IMR-90 (cell line): ENCODE results near the gene LYPD5. TPM values are rescaled to one million over a fixed set of nuclear protein-coding genes. Genes with fewer than 3 reads are reported as not detected.

ENCODE experiments used
- ATAC-seq: fragments of 200-7000 bp; cut with Tn5 transposase; 2 replicates; pipeline ENCODE4 v1.9.1; 2020; ENCODE audit warnings: low read depth, mild to moderate bottlenecking, moderate library complexity
- BruUV-seq: library from RNA; stranded (reverse); fragments of 400-500 nt; replicated peaks from 2 replicates; lab custom pipeline; 2021; lab: Mats Ljungman, UMichigan
- CTCF ChIA-PET: fragments of 300-600 bp; formaldehyde crosslinking; extraction: SDS; loops from one replicate; lab custom pipeline; 2021; ENCODE audit warnings: antibody characterized with exemption; lab: Yijun Ruan, JAX
- POLR2A ChIA-PET: fragments of 300-600 bp; sonication (Branson Sonifier 250); formaldehyde crosslinking; loops from one replicate; lab custom pipeline; 2022; ENCODE audit warnings: antibody characterized with exemption; ENCODE audit not compliant: unreplicated experiment; lab: Charles Lee
- DNase-seq: peaks from one replicate; pipeline ENCODE4 v3.0.0; 2013
- H2AFZ ChIP-seq: replicated peaks from 2 replicates; pipeline ENCODE3; 2013; ENCODE audit warnings: low read length, mild to moderate bottlenecking; ENCODE audit not compliant: poor library complexity
- H2AK5ac ChIP-seq: 2 replicates; pipeline ENCODE4 v1.6.1; 2013; ENCODE audit warnings: low read depth, low read length, inconsistent platforms
- H2AK9ac ChIP-seq: replicated peaks from 2 replicates; pipeline ENCODE3; 2013; ENCODE audit warnings: mild to moderate bottlenecking, low read depth, low read length, moderate library complexity; ENCODE audit not compliant: poor library complexity
- H2BK120ac ChIP-seq: 2 replicates; pipeline ENCODE4 v1.6.1; 2013; ENCODE audit warnings: low read depth, low read length, inconsistent platforms
- H2BK15ac ChIP-seq: 3 replicates; pipeline ENCODE4 v1.6.1; 2013; ENCODE audit warnings: low read depth, low read length, inconsistent platforms
- H2BK20ac ChIP-seq: 2 replicates; pipeline ENCODE4 v1.6.1; 2013; ENCODE audit warnings: low read depth, mild to moderate bottlenecking, inconsistent platforms, low read length, moderate library complexity
- H2BK5ac ChIP-seq: 2 replicates; pipeline ENCODE4 v1.6.1; 2013; ENCODE audit warnings: mild to moderate bottlenecking, low read depth, low read length, inconsistent platforms; ENCODE audit not compliant: poor library complexity, severe bottlenecking
- H3K14ac ChIP-seq: replicated peaks from 2 replicates; pipeline ENCODE4 v1.6.1; 2013; ENCODE audit warnings: low read depth, low read length, inconsistent platforms
- H3K18ac ChIP-seq: 2 replicates; pipeline ENCODE4 v1.6.1; 2013; ENCODE audit warnings: low read depth, low read length, control low read depth
- H3K23ac ChIP-seq: 2 replicates; pipeline ENCODE4 v1.6.1; 2013; ENCODE audit warnings: low read depth, low read length, inconsistent platforms
- H3K27ac ChIP-seq: 2 replicates; pipeline ENCODE4 v1.5.1; 2013; ENCODE audit warnings: mild to moderate bottlenecking, control low read depth, low read length; ENCODE audit not compliant: insufficient read depth
- H3K27me3 ChIP-seq: 2 replicates; pipeline ENCODE4 v1.6.1; 2013; ENCODE audit warnings: low read length; ENCODE audit not compliant: control insufficient read depth, insufficient read depth
- H3K36me3 ChIP-seq: 2 replicates; pipeline ENCODE4 v1.6.1; 2013; ENCODE audit warnings: low read length, mixed read lengths; ENCODE audit not compliant: control insufficient read depth, insufficient read depth
- H3K4ac ChIP-seq: 2 replicates; pipeline ENCODE4 v1.6.1; 2013; ENCODE audit warnings: low read depth, low read length, inconsistent platforms
- H3K4me1 ChIP-seq: 2 replicates; pipeline ENCODE4 v1.6.1; 2013; ENCODE audit warnings: low read length, mixed read lengths; ENCODE audit not compliant: control insufficient read depth, insufficient read depth
- H3K4me2 ChIP-seq: 2 replicates; pipeline ENCODE4 v1.6.1; 2013; ENCODE audit warnings: low read depth, mild to moderate bottlenecking, control low read depth, low read length, moderate library complexity
- H3K4me3 ChIP-seq: 2 replicates; pipeline ENCODE4 v1.5.1; 2013; ENCODE audit warnings: low read depth, mild to moderate bottlenecking, control low read depth, low read length, moderate library complexity; ENCODE audit not compliant: insufficient read depth
- H3K56ac ChIP-seq: 2 replicates; pipeline ENCODE4 v1.6.1; 2013; ENCODE audit warnings: low read length, inconsistent platforms; ENCODE audit not compliant: insufficient read depth; ENCODE audit errors: extremely low read depth
- H3K79me1 ChIP-seq, 2 experiments: 2 replicates each; pipeline ENCODE4 v1.6.1; 2013; ENCODE audit warnings: low read length in 2 of 2, inconsistent platforms in 1 of 2, low read depth in 1 of 2
- H3K9ac ChIP-seq: 2 replicates; pipeline ENCODE4 v1.6.1; 2013; ENCODE audit warnings: low read depth, low read length, control low read depth
- H3K9me1 ChIP-seq: 2 replicates; pipeline ENCODE4 v1.6.1; 2013; ENCODE audit warnings: low read length, inconsistent platforms; ENCODE audit not compliant: insufficient read depth
- H3K9me3 ChIP-seq: 2 replicates; pipeline ENCODE4 v1.6.1; 2013; ENCODE audit warnings: low read length; ENCODE audit not compliant: control insufficient read depth, insufficient read depth
- H4K20me1 ChIP-seq: 2 replicates; pipeline ENCODE4 v1.6.1; 2013; ENCODE audit warnings: low read length, inconsistent platforms; ENCODE audit not compliant: insufficient read depth
- H4K5ac ChIP-seq: 2 replicates; pipeline ENCODE4 v1.6.1; 2013; ENCODE audit warnings: mild to moderate bottlenecking, low read depth, low read length, control low read depth
- H4K8ac ChIP-seq, 2 experiments: 2 replicates each; pipeline ENCODE4 v1.6.1; 2013; ENCODE audit warnings: low read depth in 2 of 2, low read length in 2 of 2, control low read depth in 1 of 2, inconsistent platforms in 1 of 2
- H4K91ac ChIP-seq: 2 replicates; pipeline ENCODE4 v1.6.1; 2013; ENCODE audit warnings: low read depth, low read length, inconsistent platforms; ENCODE audit not compliant: insufficient read depth
- CTCF ChIP-seq: conservative IDR thresholded peaks from 2 replicates; pipeline ENCODE4 v1.5.1; 2012; ENCODE audit warnings: mild to moderate bottlenecking, low read depth, low read length, improper control_type of control experiment
- FOS ChIP-seq: fragments of 150-350 bp; IDR thresholded peaks from 2 replicates; pipeline ENCODE4 v1.6.1; 2016; ENCODE audit warnings: low read depth, low read length
- MAFK ChIP-seq: IDR thresholded peaks from 2 replicates; pipeline ENCODE4 v1.6.1; 2012; ENCODE audit warnings: low read depth, low read length, improper control_type of control experiment
- POLR2A ChIP-seq: IDR thresholded peaks from 2 replicates; pipeline ENCODE4 v1.6.1; 2012; ENCODE audit warnings: mild to moderate bottlenecking, low read depth, low read length
- RCOR1 ChIP-seq: IDR thresholded peaks from 2 replicates; pipeline ENCODE4 v1.6.1; 2012; ENCODE audit warnings: mild to moderate bottlenecking, low read length, improper control_type of control experiment; ENCODE audit not compliant: insufficient replicate concordance
- RFX5 ChIP-seq: IDR thresholded peaks from 2 replicates; pipeline ENCODE4 v1.8.0; 2012; ENCODE audit warnings: low read depth, mild to moderate bottlenecking, low read length, moderate library complexity
- WGBS, 2 experiments: methylation state at CpG; one replicate each; pipeline versions ENCODE4 v1.1.5 to v1.1.7; 2013; ENCODE audit warnings: missing lambda C conversion rate in 2 of 2; ENCODE audit not compliant: insufficient read length in 1 of 2; ENCODE audit errors: extremely low coverage in 2 of 2; 5-methylcytosine and 5-hydroxymethylcytosine counted together
- dilution Hi-C: fragments of 300-500 bp; cut with HindIII; formaldehyde crosslinking; loops from one replicate; pipeline ENCODE4 v1.14.3; 2018; ENCODE audit warnings: low sequenced_read_pairs; ENCODE audit not compliant: unreplicated experiment
- in situ Hi-C: fragments of 300-500 bp; cut with MboI; formaldehyde crosslinking; loops from 3 replicates; pipeline ENCODE4 v1.14.3; 2019; ENCODE audit warnings: low sequenced_read_pairs, inconsistent platforms, mixed read lengths
- intact Hi-C: fragments of 100-400 bp; cut with micrococcal nuclease; formaldehyde crosslinking; loops from 2 replicates; pipeline ENCODE4 v1.10.0; 2022
- polyA plus RNA-seq, 3 experiments: library from polyadenylated mRNA; depleted of rRNA; stranded (reverse); fragments of >200 nt; gene quantifications; 2 replicates each; pipeline ENCODE4 v1.2.3, GENCODE V29; 2012; ENCODE audit warnings: low replicate concordance in 1 of 3
- total RNA-seq: library from RNA; depleted of rRNA; stranded (reverse); fragments of >200 nt; gene quantifications from 2 replicates; pipeline ENCODE4 v1.2.3, GENCODE V29; 2012

LYPD5 gene
- total and polyA plus RNA-seq, 2 of the 4 experiments (the other 2 are of a cell fraction), result 0.31 to 0.36 TPM

GRCh38 chr19:43777163-43777695 is 25.0 kb downstream of the LYPD5 start:
- Histone ChIP-seq H2AFZ (peak overlapping the region; percentile 76), H3K18ac (no peak overlapping the region), H3K4ac (no peak overlapping the region), H3K14ac (no peak overlapping the region), H2AK9ac (no peak overlapping the region), H4K20me1 (no peaks in the 10 kb centered on the region), H3K79me1 (no peaks in the 10 kb centered on the region), H4K91ac (no peak overlapping the region), H3K27me3 (peaks cover 11% of the 10 kb centered on the region), H2BK20ac (no peak overlapping the region), H3K27ac (no peak overlapping the region), H3K36me3 (no peaks in the 10 kb centered on the region), H4K5ac (no peak overlapping the region), H3K9me1 (peaks cover 7% of the 10 kb centered on the region), H4K8ac (no peak overlapping the region; a peak in 1 of 4 replicates), H2BK5ac (no peak overlapping the region), H3K9me3 (no peaks in the 10 kb centered on the region), H2BK120ac (no peak overlapping the region), H3K4me1 (peaks cover 7% of the 10 kb centered on the region), H2BK15ac (no peak overlapping the region), H3K56ac (no peak overlapping the region), H3K4me3 (no peak overlapping the region), H2AK5ac (no peak overlapping the region), H3K9ac (no peak overlapping the region), H3K4me2 (no peak overlapping the region), H3K23ac (no peak overlapping the region)
- CTCF ChIA-PET, result no interaction called here
- intact Hi-C loops (no loop called here), in situ Hi-C loops (no loop called here), dilution Hi-C loops (no loop called here)
- ATAC-seq (no peak), DNase-seq (peak; percentile 36)
- BruUV-seq, result no TSS peak
- TF ChIP-seq RCOR1 (no peak), RFX5 (no peak), MAFK (no peak), POLR2A (no peak), FOS (no peak), CTCF (no peak)
- POLR2A ChIA-PET, result no interaction called here
- WGBS, 2 experiments, result 0% methylated on average over 2 of the region's 4 CpGs; no CpG with 5 or more reads in 1 of the 2 experiments
